Panc1 (cell line): ENCODE data around the gene NVL.

ENCODE experiments used
- POLR2AphosphoS5 ChIP-seq: IDR thresholded peaks from 2 replicates; pipeline ENCODE4 v1.6.1; 2012; ENCODE audit warnings: mild to moderate bottlenecking, low read depth, low read length, moderate library complexity
- SIN3A ChIP-seq: IDR thresholded peaks from 2 replicates; pipeline ENCODE4 v1.6.1; 2012; ENCODE audit warnings: low read depth, mild to moderate bottlenecking, low read length, moderate library complexity, borderline replicate concordance; ENCODE audit not compliant: insufficient read depth
- TCF7L2 ChIP-seq: IDR thresholded peaks from 2 replicates; pipeline ENCODE4 v1.6.1; 2011; ENCODE audit warnings: mild to moderate bottlenecking, low read depth, low read length, inconsistent platforms
- TF ChIP-seq, protein P1 (sequence below): fragments of 450-650 bp; IDR thresholded peaks from 2 replicates; pipeline ENCODE4 v1.5.1; 2017; ENCODE audit warnings: mild to moderate bottlenecking
- TF ChIP-seq, protein P2 (sequence below), 2 experiments: IDR thresholded peaks; 2 replicates each; pipeline ENCODE4 v1.6.1; 2011 to 2012; ENCODE audit warnings: low read depth in 2 of 2, control low read depth in 1 of 2, low read length in 1 of 2, mild to moderate bottlenecking in 1 of 2, moderate library complexity in 1 of 2; ENCODE audit not compliant: insufficient read depth in 1 of 2

DNA sequence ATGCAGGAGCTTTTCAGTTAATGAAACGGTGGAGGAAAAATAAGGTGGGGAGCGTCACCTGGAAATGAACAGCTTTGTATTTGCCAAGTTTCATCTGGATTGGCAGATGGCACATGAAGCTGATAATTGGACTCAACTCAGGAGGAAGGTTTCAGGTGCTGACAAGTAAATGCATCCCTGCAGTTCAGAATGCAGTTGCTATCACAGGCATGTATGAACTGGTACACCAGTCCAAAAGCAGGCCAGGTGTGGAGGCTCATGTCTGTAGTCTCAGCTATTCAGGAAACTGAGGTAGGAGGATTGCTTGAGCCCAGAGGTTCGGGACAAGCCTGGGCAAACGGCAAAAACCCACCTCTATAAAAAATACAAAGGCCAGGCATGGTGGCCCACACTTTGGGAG, 131.4 kb downstream of the NVL start:
- TF ChIP-seq, protein P1, sequence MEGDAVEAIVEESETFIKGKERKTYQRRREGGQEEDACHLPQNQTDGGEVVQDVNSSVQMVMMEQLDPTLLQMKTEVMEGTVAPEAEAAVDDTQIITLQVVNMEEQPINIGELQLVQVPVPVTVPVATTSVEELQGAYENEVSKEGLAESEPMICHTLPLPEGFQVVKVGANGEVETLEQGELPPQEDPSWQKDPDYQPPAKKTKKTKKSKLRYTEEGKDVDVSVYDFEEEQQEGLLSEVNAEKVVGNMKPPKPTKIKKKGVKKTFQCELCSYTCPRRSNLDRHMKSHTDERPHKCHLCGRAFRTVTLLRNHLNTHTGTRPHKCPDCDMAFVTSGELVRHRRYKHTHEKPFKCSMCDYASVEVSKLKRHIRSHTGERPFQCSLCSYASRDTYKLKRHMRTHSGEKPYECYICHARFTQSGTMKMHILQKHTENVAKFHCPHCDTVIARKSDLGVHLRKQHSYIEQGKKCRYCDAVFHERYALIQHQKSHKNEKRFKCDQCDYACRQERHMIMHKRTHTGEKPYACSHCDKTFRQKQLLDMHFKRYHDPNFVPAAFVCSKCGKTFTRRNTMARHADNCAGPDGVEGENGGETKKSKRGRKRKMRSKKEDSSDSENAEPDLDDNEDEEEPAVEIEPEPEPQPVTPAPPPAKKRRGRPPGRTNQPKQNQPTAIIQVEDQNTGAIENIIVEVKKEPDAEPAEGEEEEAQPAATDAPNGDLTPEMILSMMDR, result no peak
- TF ChIP-seq POLR2AphosphoS5 (no peak), TCF7L2 (no peak), SIN3A (no peak)
- TF ChIP-seq, protein P2, sequence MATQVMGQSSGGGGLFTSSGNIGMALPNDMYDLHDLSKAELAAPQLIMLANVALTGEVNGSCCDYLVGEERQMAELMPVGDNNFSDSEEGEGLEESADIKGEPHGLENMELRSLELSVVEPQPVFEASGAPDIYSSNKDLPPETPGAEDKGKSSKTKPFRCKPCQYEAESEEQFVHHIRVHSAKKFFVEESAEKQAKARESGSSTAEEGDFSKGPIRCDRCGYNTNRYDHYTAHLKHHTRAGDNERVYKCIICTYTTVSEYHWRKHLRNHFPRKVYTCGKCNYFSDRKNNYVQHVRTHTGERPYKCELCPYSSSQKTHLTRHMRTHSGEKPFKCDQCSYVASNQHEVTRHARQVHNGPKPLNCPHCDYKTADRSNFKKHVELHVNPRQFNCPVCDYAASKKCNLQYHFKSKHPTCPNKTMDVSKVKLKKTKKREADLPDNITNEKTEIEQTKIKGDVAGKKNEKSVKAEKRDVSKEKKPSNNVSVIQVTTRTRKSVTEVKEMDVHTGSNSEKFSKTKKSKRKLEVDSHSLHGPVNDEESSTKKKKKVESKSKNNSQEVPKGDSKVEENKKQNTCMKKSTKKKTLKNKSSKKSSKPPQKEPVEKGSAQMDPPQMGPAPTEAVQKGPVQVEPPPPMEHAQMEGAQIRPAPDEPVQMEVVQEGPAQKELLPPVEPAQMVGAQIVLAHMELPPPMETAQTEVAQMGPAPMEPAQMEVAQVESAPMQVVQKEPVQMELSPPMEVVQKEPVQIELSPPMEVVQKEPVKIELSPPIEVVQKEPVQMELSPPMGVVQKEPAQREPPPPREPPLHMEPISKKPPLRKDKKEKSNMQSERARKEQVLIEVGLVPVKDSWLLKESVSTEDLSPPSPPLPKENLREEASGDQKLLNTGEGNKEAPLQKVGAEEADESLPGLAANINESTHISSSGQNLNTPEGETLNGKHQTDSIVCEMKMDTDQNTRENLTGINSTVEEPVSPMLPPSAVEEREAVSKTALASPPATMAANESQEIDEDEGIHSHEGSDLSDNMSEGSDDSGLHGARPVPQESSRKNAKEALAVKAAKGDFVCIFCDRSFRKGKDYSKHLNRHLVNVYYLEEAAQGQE (IDR thresholded peaks at IDR 0.05; ENCODE audit: insufficient read depth in 1 of 2, low read depth in 2 of 2, low read length in 1 of 2), result no peak
